ENCODE results near the gene TM4SF5. TPM values are rescaled to one million over a fixed set of nuclear protein-coding genes. Genes with fewer than 3 reads are reported as not detected.
"Not testable (repeated sequence)": the region's sequence is repeated elsewhere in the genome, so short reads cannot be mapped to it uniquely, and the experiment has no call there.

The TM4SF5 gene
- total RNA-seq, 2 experiments from 2014 or later, result not detected

- no peak for ATAC-seq
- no peak overlapping the region for H3K27ac Mint-ChIP-seq
- CTCF ChIA-PET, result interaction anchor here (0.9 to 3.5 kb wide), 5 partner anchors 12 to 74 kb away, joined by 3 to 29 read pairs (median 4); partner anchors contain the start of genes GLTPD2, MINK1 and PSMB6
These were observed 36.1 kb downstream of the TM4SF5 start for GRCh38 chr17:4807605-4808377.

GRCh38 chr17:4808378-4808767, 36.7 kb downstream of the TM4SF5 start:
- H3K4me1 Mint-ChIP-seq, result peaks cover 13% of the 10 kb centered on the region
- no peak overlapping the region for H3K27ac Mint-ChIP-seq
- H3K36me3 Mint-ChIP-seq, result peaks cover 3% of the 10 kb centered on the region
- ATAC-seq (no peak), DNase-seq (no peak)
- peak overlapping the region; percentile 69 for H3K4me3 Mint-ChIP-seq
- H3K27me3 Mint-ChIP-seq, result no peaks in the 10 kb centered on the region
- no peaks in the 10 kb centered on the region for H3K9me3 Mint-ChIP-seq (ENCODE audit: low read depth)
- CTCF ChIA-PET, result interaction anchor here (1.6 to 3.5 kb wide), 2 partner anchors 19 to 25 kb away, joined by 4 to 29 read pairs; partner anchors contain the start of genes GLTPD2 and MINK1

More at GRCh38 chr17:4807605-4808377, 36.1 kb downstream of the TM4SF5 start:
- no peaks in the 10 kb centered on the region for H3K9me3 Mint-ChIP-seq (ENCODE audit: low read depth)
- peak overlapping the region; percentile 69 for H3K4me3 Mint-ChIP-seq
- peaks cover 3% of the 10 kb centered on the region for H3K36me3 Mint-ChIP-seq
- no peak for DNase-seq
- no peaks in the 10 kb centered on the region for H3K27me3 Mint-ChIP-seq
- H3K4me1 Mint-ChIP-seq, result peaks cover 13% of the 10 kb centered on the region

- Mint-ChIP-seq H3K9me3 (ENCODE audit: low read depth) (no peaks in the 10 kb centered on the region), H3K4me1 (peaks cover 13% of the 10 kb centered on the region), H3K36me3 (peaks cover 3% of the 10 kb centered on the region), H3K27ac (no peak overlapping the region), H3K27me3 (no peaks in the 10 kb centered on the region), H3K4me3 (no peak overlapping the region)
- CTCF ChIA-PET, result interaction anchor here (0.7 kb wide), 1 partner anchor 15 kb away, joined by 3 read pairs; the partner anchor contains the start of gene PSMB6
- ATAC-seq (no peak), DNase-seq (no peak)
These were observed 39.1 kb downstream of the TM4SF5 start for GRCh38 chr17:4810696-4811290.

- Mint-ChIP-seq H3K4me1 (peaks cover 7% of the 10 kb centered on the region), H3K27me3 (no peaks in the 10 kb centered on the region), H3K9me3 (ENCODE audit: low read depth) (no peaks in the 10 kb centered on the region), H3K4me3 (no peak overlapping the region), H3K27ac (no peak overlapping the region), H3K36me3 (peaks cover 3% of the 10 kb centered on the region)
- CTCF ChIA-PET, result no interaction called here
- no peak for ATAC-seq
- DNase-seq, result no peak
These were observed 39.8 kb downstream of the TM4SF5 start for GRCh38 chr17:4811471-4811870.

- Mint-ChIP-seq H3K36me3 (peaks cover 3% of the 10 kb centered on the region), H3K27ac (no peak overlapping the region), H3K9me3 (ENCODE audit: low read depth) (no peaks in the 10 kb centered on the region), H3K4me1 (peaks cover 7% of the 10 kb centered on the region), H3K27me3 (no peaks in the 10 kb centered on the region), H3K4me3 (no peak overlapping the region)
- no peak for DNase-seq
- CTCF ChIA-PET, result interaction anchor here (0.6 kb wide), 1 partner anchor 80 kb away, joined by 3 read pairs; no protein-coding TSS in a partner anchor
- ATAC-seq, result no peak
These were observed 41.0 kb downstream of the TM4SF5 start for GRCh38 chr17:4812690-4813089.

- H3K36me3 Mint-ChIP-seq, result peaks cover 3% of the 10 kb centered on the region
- CTCF ChIA-PET, result no interaction called here
- no peaks in the 10 kb centered on the region for H3K27me3 Mint-ChIP-seq
These were observed 43.5 kb downstream of the TM4SF5 start for GRCh38 chr17:4815043-4815675.

GRCh38 chr17:4816826-4817225, 45.1 kb downstream of the TM4SF5 start:
- CTCF ChIA-PET, result no interaction called here
- Mint-ChIP-seq H3K4me1 (no peaks in the 10 kb centered on the region), H3K9me3 (ENCODE audit: low read depth) (no peaks in the 10 kb centered on the region), H3K36me3 (no peaks in the 10 kb centered on the region), H3K4me3 (no peak overlapping the region), H3K27me3 (no peaks in the 10 kb centered on the region), H3K27ac (no peak overlapping the region)
- DNase-seq (no peak), ATAC-seq (no peak)

More at GRCh38 chr17:4815043-4815675, 43.5 kb downstream of the TM4SF5 start:
- Mint-ChIP-seq H3K4me3 (no peak overlapping the region), H3K27ac (no peak overlapping the region), H3K4me1 (peaks cover 2% of the 10 kb centered on the region), H3K9me3 (ENCODE audit: low read depth) (no peaks in the 10 kb centered on the region)
- no peak for DNase-seq
- ATAC-seq, result no peak

GRCh38 chr17:4818276-4818675, 46.6 kb downstream of the TM4SF5 start:
- CTCF ChIA-PET, result no interaction called here
- no peaks in the 10 kb centered on the region for H3K9me3 Mint-ChIP-seq (ENCODE audit: low read depth)
- DNase-seq, result no peak
- no peak for ATAC-seq
- no peaks in the 10 kb centered on the region for H3K36me3 Mint-ChIP-seq
- no peaks in the 10 kb centered on the region for H3K4me1 Mint-ChIP-seq
- no peaks in the 10 kb centered on the region for H3K27me3 Mint-ChIP-seq
- H3K27ac Mint-ChIP-seq, result no peak overlapping the region
- no peak overlapping the region for H3K4me3 Mint-ChIP-seq

GRCh38 chr17:4822835-4823234, 51.1 kb downstream of the TM4SF5 start:
- DNase-seq (no peak), ATAC-seq (no peak)
- CTCF ChIA-PET, result interaction anchor here (0.6 to 1.4 kb wide), 2 partner anchors 16 to 579 kb away, joined by 3 read pairs; partner anchors contain the start of gene PLD2
- H3K36me3 Mint-ChIP-seq, result no peaks in the 10 kb centered on the region
- no peaks in the 10 kb centered on the region for H3K4me1 Mint-ChIP-seq
- H3K27ac Mint-ChIP-seq, result no peak overlapping the region
- no peaks in the 10 kb centered on the region for H3K27me3 Mint-ChIP-seq
- H3K9me3 Mint-ChIP-seq (ENCODE audit: low read depth), result no peaks in the 10 kb centered on the region
- H3K4me3 Mint-ChIP-seq, result no peak overlapping the region

- no peak for ATAC-seq
- H3K27me3 Mint-ChIP-seq, result no peaks in the 10 kb centered on the region
- no peaks in the 10 kb centered on the region for H3K4me1 Mint-ChIP-seq
- CTCF ChIA-PET, result interaction anchor here (1.4 kb wide), 1 partner anchor 17 kb away, joined by 3 read pairs; the partner anchor contains the start of gene PLD2
- H3K27ac Mint-ChIP-seq, result no peak overlapping the region
- no peaks in the 10 kb centered on the region for H3K36me3 Mint-ChIP-seq
- no peak for DNase-seq
- no peaks in the 10 kb centered on the region for H3K9me3 Mint-ChIP-seq (ENCODE audit: low read depth)
- H3K4me3 Mint-ChIP-seq, result no peak overlapping the region
These were observed 51.8 kb downstream of the TM4SF5 start for GRCh38 chr17:4823373-4824089.

GRCh38 chr17:4827399-4827798, 55.7 kb downstream of the TM4SF5 start:
- no peak overlapping the region for H3K4me3 Mint-ChIP-seq
- H3K27ac Mint-ChIP-seq, result no peak overlapping the region
- H3K36me3 Mint-ChIP-seq, result no peaks in the 10 kb centered on the region
- DNase-seq, result no peak
- peaks cover 1% of the 10 kb centered on the region for H3K4me1 Mint-ChIP-seq
- ATAC-seq, result no peak
- CTCF ChIA-PET, result no interaction called here
- no peaks in the 10 kb centered on the region for H3K9me3 Mint-ChIP-seq (ENCODE audit: low read depth)
- peaks cover 4% of the 10 kb centered on the region for H3K27me3 Mint-ChIP-seq

GRCh38 chr17:4832829-4833177, 61.1 kb downstream of the TM4SF5 start:
- CTCF ChIA-PET, result interaction anchor here (1.8 kb wide), 1 partner anchor 25 kb away, joined by 4 read pairs; the partner anchor contains the start of gene PLD2

More at GRCh38 chr17:4832829-4833177, 61.1 kb downstream of the TM4SF5 start:
- H3K9me3 Mint-ChIP-seq (ENCODE audit: low read depth); DNase-seq; H3K36me3 Mint-ChIP-seq; H3K27me3 Mint-ChIP-seq: not testable (repeated sequence)
- Mint-ChIP-seq H3K4me1 (peaks cover 33% of the 10 kb centered on the region), H3K27ac (peak overlapping the region; percentile 79), H3K4me3 (peak overlapping the region; percentile 75)
- peak; percentile 11 for ATAC-seq

All from activated CD8-positive, alpha-beta memory T cell treated with anti-CD3 and anti-CD28 coated beads, Interleukin-2, amount 10 ng/mL, durations not matched to agents 7 days and 5 days (primary cell).